NK-92 treated with Interleukin-12 subunit alpha and Interleukin-12 subunit beta, amount 100 ng/mL, for 24 hours (cell line): ENCODE results near the gene TSEN34.
A peak's percentile ranks its signal among the peaks of the same experiment; 100 is the strongest.
"Not testable (repeated sequence)": the region's sequence is repeated elsewhere in the genome, so short reads cannot be mapped to it uniquely, and the experiment has no call there.

Experiments
- DNase-seq: peaks from one replicate; lab custom pipeline; 2025; lab: John Stamatoyannopoulos, UW

The TSEN34 gene

GRCh38 chr19:54160854-54161253 is 30.3 kb upstream of the TSEN34 start:
- no peak for DNase-seq

DNA sequence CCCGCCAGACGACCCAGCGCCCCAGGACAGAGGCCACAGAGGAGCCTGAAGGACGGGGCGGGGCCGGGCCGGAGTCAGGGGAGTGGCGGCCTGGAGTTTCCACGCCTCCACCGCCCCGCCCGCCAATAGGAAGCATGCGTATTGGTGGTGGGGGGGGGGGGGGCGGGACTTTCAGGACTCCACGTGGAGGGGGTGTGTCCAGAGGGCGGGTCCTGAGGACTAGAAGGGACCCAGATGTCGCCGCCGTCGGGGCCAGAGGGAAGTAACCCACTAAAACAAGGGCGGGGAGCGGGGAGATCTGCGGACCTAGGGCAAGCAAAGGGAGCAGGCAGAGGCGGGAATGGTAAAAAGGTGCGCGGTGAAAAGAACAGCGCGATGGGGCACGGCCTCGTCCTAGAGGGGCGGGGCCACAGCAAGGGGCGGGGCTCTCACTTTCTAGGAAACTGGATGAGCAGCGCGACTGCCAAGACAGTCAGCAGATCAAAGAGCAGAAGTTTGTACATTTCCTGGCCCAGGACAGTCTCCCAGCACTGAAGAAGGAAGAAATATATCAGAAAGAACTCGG is 28.8 kb upstream of the TSEN34 start:
- no peak for DNase-seq

- no peak for DNase-seq
Measured at GRCh38 chr19:54162884-54163283, 28.2 kb upstream of the TSEN34 start.

- no peak for DNase-seq
Measured at GRCh38 chr19:54164369-54165068, 26.6 kb upstream of the TSEN34 start.

DNA sequence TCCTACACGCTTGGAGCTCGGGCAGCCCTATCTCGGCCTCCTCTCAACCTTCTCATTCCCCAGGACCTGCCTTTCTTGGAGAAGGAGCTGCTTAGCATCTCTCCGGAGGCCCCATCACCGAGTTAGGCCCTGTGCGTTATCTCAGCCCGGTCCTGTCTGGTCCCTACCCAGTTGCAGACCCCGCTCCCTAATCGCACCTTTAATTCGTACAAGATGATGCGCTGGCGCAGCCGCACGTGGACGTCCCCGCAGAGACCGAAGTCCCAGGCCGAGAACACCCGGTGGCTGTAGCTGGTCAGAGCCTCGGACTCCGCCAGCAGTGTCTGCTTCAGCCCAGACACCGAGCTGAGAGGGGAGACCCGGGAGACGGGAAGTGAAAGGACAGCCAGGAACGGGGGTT is 25.9 kb upstream of the TSEN34 start:
- no peak for DNase-seq

DNA sequence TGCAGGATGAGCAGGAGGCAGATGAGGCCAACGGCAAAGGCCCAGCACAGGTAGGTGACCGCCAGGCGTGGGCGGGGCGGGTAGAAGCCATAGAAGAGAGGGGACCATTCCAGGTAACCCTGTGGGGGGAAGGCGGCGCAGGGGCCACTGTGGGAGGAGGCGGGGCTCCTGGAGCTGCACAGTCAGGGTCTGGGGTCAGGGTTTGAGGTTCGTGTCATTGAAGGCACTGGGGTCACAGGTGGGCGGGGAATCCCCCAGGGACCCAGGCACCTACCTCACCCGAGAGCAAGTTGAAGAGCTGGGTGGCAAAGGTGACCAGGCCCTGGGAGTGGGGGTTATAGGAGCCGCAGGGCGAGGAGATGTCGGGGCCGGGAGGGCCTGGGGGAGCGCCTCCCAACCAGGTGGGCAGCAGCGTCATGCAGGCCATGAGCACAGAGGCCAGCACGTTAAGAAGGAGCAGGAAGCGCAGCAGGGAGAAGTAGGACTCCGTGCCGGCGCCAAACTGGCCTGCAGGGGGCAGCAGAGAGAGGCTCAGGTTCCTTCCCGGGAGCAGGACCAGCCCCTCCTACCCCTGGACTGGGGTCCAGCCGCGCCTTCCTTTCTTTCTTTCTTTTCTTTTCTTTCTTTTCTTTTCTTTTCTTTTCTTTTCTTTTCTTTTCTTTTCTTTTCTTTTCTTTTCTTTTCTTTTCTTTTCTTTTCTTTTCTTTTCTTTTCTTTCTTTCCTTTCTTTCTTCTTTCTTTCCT is 22.8 kb upstream of the TSEN34 start:
- DNase-seq: peak; percentile 69

- DNase-seq: no peak
Measured at GRCh38 chr19:54169149-54169740, 21.9 kb upstream of the TSEN34 start.

DNA sequence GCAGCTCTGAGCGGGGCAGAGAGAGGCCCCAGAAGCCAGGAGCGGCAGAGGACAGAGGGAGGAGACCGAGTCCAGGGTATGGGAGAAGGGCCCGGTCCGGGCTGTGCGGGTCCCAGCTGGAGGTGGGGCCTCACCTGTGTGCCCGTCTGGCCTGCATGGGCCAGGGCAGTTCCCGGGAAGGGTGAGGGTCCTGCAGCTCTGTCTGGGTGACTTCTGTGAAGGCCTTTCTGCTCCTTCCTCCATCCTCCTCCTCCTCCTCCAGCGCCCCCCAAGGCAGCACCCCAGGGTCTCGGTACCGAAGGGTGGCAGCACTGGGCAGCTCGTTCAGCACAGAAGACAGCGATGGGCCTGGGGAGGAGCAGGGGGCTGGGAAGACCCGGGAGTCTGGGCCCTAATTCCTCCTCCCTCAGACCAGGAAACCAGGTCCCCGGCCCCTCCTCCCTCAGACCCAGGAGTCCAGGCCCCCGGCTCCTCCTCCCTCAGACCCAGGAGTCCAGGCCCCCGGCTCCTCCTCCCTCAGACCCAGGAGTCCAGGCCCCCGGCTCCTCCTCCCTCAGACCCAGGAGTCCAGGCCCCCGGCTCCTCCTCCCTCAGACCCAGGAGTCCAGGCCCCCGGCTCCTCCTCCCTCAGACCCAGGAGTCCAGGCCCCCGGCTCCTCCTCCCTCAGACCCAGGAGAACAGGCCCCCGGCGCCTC is 19.2 kb upstream of the TSEN34 start:
- not testable (repeated sequence) for DNase-seq

DNA sequence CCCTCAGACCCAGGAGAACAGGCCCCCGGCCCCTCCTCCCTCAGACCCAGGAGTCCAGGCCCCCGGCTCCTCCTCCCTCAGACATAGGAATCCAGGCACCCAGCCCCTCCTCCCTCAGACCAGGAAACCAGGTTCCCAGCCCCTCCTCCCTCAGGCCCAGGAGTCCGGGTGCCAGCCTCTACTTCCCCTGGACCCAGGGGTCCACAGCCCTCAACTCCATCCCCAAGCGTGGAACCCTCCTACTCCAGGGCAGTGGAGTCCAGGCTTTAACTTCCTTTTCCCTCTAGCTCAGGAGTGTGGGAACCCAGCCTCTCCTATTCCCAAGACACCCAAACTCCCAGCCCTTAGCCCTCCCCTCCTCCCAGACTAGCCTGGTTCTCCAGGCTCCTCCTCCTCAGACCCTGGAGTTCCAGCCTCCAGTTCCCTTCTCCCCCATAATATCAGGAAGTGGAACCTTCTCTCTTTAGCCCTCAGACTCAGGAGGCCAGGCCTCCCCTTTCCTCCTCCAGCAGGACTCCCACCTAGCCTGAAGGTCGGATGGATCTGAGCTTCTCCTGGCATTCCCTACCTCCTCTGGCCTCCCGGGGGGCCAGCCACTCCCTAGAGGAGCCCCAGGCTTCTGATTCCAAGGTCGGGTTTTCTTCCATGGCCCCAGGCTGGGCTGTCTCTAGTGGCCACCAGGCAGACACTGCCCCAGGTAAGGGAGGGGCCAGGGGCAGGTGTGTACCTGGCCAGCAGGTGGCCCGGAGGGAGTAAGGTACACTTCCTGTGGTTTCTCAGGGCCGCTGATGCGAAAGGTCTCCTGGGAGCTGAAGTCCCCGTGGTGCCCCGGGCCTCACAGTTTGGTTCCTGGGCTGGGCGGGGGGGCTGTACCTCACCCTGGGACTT is 18.4 kb upstream of the TSEN34 start, which contains the start of gene TMC4:
TMC4 (minus strand) TSS at position 690 of the 888 bp plus-strand sequence; CDS start at position 647, 43 bp downstream.
- DNase-seq: no peak

DNA sequence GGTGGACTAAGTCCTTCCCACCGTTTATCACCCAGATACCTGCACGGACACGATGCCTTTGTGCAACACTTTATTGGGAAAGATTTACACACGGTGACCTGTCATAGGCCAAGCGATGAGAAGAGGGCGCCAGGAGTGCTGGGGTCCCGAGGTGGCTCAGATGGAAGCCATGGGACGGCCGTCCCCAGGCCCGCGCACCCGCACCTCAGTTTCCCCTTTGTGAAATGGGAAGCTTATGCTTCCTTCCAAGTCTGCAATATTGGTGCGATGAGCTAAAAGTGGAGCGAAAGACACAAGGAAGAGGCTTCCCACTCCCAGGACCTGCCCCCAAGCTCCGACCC is 17.8 kb upstream of the TSEN34 start:
- DNase-seq: no peak

GRCh38 chr19:54173951-54174834 is 16.9 kb upstream of the TSEN34 start:
- DNase-seq: no peak

GRCh38 chr19:54178581-54179261 is 12.4 kb upstream of the TSEN34 start:
- DNase-seq: no peak

- no peak for DNase-seq
Measured at GRCh38 chr19:54179262-54179852, 11.8 kb upstream of the TSEN34 start.

DNA sequence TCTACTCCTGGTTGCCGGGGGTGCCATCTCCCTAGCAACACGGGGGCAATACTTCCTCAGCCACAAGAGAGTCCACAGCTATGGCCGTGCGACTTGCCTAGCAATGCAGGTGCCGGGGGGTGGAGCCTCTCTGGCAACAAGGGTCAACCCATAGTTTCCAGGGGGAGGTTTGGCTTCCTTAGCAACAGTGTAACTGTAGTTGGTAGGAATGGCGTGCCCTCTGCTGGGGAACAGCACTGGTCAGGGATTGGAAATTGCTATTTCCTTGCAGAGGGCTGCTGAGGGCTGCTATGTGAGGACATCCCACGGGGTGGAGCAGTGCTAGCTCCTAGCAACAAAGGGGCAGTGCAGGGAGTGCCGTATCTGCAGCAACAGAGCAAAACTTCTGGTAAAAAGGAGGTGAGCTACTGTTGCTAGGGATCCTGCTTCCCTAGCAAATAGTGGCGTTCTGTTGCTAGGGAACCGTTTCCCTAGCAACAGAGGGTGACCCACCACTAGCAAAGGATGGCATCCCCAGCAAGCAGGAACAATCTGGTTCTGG is 11.1 kb upstream of the TSEN34 start:
- DNase-seq: no peak

DNA sequence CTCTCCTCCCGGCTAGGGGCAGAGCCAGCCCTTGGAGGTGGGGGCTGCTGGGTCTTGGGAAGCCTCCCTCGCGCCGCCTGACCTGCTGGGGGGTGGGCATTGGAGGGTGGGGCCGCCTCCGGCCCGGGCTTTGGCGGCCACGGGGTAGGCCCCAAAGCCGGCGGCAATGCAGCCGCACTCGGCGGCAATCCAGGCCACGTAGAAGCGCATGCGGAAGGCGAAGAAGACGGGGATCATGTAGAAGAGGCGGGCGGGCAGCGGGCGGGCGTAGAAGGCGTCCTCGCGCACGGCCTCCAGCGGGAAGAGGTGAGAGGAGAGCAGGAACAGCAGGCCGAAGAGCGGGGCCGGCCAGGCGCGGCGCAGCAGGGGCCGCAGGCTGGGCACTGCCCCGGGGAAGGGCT is 10.4 kb upstream of the TSEN34 start:
- DNase-seq: no peak

DNA sequence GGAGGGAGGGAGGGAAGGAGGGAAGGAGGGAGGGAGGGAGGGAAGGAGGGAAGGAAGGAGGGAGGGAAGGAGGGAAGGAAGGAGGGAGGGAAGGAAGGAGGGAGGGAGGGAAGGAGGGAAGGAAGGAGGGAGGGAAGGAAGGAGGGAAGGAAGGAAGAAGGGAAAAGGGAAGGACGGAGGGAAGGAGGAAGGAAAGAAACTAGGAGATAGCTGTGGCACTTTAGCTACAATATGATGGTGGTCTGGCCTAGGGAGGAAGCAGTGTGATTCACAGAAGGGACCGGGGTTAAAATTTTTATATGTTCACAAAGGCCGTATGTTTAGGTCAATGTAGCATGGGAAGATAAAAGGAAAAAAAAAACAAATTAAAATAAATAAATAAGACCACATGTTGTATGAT is 9.2 kb upstream of the TSEN34 start:
- not testable (repeated sequence) for DNase-seq

GRCh38 chr19:54183431-54183830 is 7.7 kb upstream of the TSEN34 start:
- DNase-seq: no peak

- DNase-seq: no peak
Measured at GRCh38 chr19:54186351-54186750, 4.8 kb upstream of the TSEN34 start.

- DNase-seq: no peak
Measured at GRCh38 chr19:54186934-54187381, 4.2 kb upstream of the TSEN34 start.
